ENCODE results near the gene CD59.
"Not testable (repeated sequence)": the region's sequence is repeated elsewhere in the genome, so short reads cannot be mapped to it uniquely, and the experiment has no call there.

CD59 gene

GRCh38 chr11:33713856-33714398, 22.3 kb downstream of the CD59 start:
- DNase-seq, result no peak

DNA sequence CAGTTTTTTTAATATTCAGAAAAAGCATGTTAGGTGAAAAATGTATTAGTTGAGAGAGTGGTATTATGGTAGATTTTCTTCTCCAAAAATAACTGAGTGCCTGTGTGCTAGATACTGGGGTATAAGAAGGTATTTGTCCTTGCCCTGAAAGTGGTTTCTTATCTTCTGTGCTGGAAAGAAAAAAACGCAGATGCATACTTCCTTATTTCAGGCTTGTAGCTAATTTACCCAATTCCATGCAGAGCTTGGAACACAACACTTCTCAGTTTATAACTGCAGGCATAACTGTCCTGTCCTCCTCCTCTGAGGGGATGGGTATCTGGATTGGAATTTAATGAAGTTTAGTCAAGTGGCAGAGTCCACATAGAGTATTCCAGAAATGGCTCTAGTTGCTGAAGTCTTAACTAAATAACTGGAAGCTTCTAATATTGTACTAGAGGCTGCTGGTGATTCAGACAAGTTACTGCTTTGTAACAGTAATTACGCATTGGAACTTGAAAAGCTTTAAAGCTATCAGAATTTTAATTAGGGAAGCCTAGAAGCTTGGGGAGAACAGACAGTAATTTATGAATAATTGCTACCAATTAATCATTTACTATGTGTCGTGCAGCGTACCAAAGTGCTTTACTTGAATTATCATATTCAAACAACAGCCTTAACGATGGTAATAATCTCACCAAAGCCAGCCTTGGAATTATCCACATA, 22.9 kb downstream of the CD59 start:
- DNase-seq, result no peak

- no peak for DNase-seq
Measured at GRCh38 chr11:33712436-33712835, 23.8 kb downstream of the CD59 start.

- DNase-seq, result no peak
Measured at GRCh38 chr11:33709466-33709865, 26.8 kb downstream of the CD59 start.

DNA sequence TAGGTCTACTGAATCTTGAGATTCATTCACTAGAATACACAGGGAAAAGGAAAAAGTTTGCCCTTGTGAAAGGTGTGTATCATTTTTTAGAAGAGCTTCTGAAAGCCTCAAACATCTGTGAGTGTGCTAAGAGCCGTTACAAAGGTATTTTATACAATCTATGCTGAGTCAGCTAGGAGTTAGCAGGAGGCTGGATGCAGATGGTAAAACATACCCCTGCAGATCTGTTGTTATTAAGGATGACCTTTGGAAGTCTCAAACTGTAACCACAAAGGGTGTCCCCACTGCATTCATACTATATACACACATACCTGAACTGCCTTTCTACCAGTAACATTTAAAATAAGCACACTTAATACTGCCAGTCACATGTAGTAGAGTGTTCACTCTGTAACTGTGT, 27.2 kb downstream of the CD59 start:
- no peak for DNase-seq

DNA sequence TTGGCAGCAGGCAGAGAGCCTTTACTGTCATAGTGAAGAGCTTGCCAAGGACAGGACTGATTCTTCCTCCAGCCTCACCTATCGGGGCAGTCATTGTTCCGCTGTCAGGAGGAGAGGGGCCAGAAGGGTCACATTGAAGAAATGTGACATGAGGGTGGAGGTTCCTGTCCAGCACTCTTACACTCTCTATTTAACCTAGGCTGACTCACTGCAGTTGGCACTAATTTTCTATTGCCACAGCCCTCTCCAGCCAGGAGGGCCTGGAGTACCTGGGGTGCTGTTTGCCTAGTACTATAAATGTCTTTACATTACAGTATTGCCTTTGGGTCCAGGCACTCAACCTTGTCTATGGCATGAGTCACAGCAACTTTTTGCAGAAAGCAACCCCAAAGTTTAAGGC, 28.4 kb downstream of the CD59 start:
- not testable (repeated sequence) for DNase-seq

DNA sequence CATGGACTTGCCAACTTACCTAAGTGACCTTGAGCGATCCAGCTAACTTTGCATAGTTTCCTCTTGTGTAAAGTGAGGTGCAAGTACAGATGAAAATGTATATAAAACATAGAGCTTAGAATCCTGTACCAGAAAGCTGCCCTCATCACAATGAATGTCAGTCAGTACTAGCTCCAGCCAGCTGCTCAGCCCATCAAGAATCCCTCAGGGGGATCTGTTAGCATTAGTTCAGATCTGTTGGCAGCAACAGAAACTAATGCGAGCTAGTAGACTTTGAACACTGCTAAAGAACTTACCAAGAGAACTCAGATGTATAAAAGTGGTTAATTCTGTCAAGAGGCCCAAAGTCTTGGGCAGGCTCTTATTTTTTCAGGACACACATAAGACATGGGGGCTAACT, 29.3 kb downstream of the CD59 start:
- no peak for DNase-seq

- DNase-seq, result no peak
Measured at GRCh38 chr11:33706546-33706945, 29.7 kb downstream of the CD59 start.

- no peak for DNase-seq
Measured at GRCh38 chr11:33704240-33705002, 31.8 kb downstream of the CD59 start.

DNA sequence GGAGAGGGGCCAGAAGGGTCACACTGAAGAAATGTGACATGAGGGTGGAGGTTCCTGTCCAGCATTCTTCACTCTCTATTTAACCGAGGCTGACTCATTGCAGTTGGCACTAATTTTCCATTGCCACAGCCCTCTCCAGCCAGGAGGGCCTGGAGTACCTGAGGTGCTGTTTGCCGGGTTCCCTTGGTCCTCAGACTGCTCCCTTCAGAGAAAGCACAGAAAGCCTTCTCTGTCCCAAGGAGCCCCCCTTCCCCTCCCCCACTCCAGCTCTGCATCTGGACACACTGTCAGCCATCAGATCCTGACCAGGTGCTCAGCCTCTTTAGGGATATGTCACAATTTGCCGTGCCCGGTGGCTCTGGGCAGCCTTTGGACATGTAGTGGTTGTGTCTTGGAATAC, 32.4 kb downstream of the CD59 start:
- no peak for DNase-seq

DNA sequence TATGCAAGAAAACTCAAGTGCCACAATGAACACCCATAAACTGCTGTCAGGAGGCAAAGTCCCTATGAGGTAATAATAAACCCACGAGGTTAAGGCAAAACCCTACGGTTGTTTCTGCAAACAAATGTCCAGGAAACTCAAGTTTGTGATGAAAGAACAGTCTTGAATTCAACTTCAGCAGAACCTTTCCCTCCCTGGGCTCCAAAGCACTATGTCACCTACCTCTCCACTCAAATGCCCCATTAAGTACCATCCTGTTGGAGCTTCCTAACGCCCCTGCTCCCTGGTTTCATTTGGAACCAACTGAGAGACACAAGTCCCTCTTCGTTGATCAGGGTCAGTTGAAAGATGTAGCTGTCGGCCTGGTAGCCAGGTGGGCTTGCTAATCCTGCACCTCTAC, 33.0 kb downstream of the CD59 start:
- DNase-seq, result no peak

GRCh38 chr11:33701302-33702230, 34.7 kb downstream of the CD59 start:
- DNase-seq, result no peak

DNA sequence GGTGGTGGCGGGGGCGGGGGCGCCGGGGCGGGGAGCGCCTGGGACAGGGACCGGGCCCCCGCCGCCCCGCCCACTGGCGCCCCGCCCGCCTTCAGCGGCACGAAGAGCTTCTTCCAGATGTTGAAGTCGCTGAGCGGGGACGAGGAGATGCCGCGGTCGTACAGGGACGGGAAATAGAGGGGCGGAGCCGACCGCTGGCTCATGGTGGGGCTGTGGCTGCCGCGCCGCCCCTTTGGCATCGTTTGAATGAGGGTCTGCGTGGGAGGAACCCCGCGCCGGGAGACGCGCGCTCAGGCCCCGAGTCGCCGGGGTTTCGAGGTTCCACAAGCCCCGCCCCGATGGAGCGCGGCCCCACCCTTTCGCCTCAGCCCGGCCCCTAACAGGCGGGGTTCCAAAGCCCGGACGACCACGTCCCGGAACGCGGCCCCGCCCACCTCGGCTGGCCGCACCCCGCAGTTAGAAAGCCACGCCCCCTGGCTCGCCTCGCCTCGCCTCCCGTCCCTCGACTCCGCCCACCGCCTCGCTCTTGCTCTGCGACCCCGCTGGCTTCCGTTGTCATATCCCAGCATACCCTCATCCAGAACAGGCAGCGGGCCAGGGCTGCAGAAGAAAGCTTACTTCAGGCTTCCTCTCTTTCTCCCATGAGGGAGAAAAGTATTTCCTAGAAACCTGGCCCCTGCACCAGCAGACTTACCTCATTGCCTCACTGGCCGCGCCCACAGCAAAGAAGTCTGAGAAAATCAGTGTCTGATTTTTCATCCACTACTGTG, 35.5 kb downstream of the CD59 start, which contains the start of gene C11orf91:
C11orf91 (minus strand) TSS at position 325 of the 770 bp plus-strand sequence; CDS start at position 239, 86 bp downstream.
- peak; percentile 97 for DNase-seq

DNA sequence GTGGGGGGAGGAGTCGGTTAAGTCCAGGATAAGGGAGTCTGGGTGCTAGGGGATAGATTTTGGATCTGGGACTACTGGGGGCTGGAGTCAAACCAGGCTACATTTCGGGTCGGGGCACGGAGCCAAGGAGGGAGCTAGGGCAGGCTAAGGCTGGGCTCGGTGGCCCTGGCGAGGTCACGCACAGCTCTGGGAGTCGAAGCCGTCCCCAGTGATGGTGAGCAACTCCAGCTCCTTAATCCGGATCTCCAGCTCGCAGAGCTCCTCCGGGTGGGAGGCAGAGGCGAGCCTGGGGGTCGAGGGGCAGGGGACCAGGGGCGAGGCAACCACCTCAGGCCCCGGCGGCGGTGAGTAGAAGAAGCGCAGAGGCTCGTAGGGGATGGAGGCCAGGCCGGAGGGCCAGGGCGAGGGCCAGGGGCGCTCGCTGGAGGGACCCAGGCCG, 36.1 kb downstream of the CD59 start:
- no peak for DNase-seq

- DNase-seq, result no peak
Measured at GRCh38 chr11:33699515-33700062, 36.6 kb downstream of the CD59 start.

DNA sequence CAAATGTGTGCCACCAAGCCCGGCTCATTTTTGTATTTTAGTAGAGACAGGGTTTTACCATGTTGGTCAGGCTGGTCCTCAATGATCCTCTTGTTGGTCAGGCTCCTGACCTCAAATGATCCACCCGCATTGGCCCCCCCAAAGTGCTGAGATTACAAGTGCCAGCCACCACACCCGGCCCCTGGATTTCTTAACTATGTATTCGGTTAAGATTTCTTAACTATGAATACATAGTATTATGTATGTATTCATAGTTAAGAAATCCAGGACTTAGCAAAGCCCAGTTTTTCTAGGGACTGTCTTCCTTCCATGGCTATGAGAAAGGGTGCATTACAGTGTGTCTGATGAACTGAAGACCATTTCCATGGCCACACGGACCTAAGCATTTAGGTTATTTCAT, 37.3 kb downstream of the CD59 start:
- no peak for DNase-seq

DNA sequence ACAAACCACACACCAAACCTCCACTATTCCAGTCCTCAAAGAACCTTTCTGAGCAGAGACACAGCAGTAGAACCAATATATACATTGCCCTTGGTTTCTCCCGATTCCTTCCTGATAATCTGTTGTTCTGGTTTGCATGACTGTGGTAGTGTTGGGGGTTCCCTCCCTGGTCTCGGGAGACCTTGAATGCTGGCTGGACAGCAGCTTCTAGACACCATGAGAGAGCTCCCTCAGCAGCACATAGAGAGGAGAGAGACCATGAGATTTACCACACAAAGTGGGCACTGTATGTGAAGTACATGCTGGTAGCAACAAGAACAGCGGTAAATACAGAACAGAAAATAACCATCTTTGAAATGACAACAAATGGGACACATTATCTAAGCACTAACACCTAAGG, 38.2 kb downstream of the CD59 start:
- no peak for DNase-seq

DNA sequence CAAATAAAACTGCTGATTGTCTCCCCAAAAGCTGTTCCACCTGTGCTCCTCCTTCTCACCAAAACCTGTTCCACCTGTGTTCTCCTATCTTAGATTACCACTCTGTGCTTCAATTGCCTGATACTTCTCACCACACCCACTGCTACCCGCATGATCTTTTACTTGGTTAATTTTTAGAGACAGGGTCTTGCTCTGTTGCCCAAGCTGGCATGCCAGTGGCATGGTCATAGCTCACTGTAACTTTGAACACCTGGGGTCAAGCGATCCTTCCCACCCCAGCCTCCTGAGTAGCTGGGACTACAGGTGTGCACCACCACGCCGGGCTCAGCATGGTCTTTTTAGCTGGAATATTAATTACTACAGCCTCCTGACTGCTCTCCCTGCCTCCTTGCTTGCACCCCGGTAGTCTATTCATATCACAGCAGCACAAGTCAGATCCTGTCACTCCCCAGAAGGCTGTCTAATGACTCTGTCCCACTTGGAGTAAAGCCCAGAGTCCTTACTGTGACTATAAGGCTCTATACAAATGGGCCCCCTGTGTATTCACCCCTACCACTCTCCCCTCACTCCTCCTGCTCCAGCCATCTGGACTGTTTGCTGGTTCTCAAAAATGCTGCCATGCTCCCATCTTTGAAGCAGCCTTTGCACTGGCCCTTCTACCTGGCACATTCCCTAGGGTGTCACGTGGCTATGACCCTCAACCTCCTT, 39.1 kb downstream of the CD59 start:
- DNase-seq, result no peak

DNA sequence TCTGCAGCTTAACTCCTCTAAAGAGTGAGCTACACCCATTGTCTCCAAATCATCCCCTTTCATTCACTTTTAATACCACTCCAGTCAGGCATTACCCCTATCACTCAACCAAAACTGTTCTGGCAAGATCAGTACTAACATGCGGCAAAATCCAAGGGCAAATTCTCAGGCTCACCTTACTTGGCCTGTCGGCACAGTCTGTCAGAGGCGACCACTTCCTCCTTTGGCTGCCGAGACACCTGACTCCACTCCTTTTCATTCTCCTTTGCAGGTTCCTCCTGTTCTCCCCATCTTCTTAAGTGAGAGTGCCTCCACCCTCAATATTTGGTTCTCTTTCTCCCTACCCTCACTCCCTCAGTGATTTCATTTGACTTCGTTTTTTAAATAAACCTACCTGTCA, 39.8 kb downstream of the CD59 start:
- no peak for DNase-seq

DNA sequence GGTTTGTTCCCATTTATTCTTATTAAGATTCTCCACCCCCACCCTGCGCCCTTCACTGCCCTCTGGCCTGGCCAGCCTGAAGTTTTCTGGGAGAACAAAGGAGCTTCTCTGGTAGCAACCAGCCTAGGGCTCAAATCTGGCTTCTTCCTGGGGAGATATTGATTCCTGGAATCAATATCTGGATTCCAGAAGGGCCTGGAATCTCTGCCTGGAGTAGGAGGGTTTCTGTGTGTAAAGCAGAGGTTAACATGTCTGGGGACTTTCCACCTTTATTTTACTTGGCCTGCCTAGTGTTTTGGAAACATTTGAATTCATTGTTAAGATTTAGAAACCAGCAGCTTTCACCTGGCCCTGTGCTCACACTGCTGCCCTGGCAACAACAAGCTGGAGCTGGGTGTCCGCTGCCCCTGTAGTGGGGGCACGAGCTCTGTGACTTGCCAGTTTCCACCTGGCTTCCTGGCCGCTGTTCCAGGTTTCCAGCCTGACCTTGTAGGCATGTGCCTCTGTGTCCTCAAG, 41.1 kb downstream of the CD59 start:
- DNase-seq, result no peak
